Stimulated activated naive CD8-positive, alpha-beta T cell treated with anti-CD3 and anti-CD28 coated beads, Interleukin-15, amount 100 ng/mL, for 72 hours (primary cell): ENCODE data around the gene TSBP1.
"Not testable (repeated sequence)": the region's sequence is repeated elsewhere in the genome, so short reads cannot be mapped to it uniquely, and the experiment has no call there.

Source experiments
- ATAC-seq: fragments of 150-1000 bp; cut with Tn5 transposase; 2 replicates; pipeline ENCODE4 v1.10.0; 2021; ENCODE audit warnings: mild to moderate bottlenecking, moderate library complexity
- DNase-seq, 2 donors: peaks; one replicate each; pipeline ENCODE4 v3.0.0; 2021 to 2022
- H3K27ac Mint-ChIP-seq, 2 donors: one replicate each; pipeline ENCODE4 v1.8.0; 2022; ENCODE audit warnings: mild to moderate bottlenecking in 2 of 2, mixed read lengths in 2 of 2, moderate library complexity in 2 of 2
- H3K27me3 Mint-ChIP-seq: one replicate; pipeline ENCODE4 v1.8.0; 2022; ENCODE audit warnings: mixed read lengths
- H3K4me1 Mint-ChIP-seq: one replicate; pipeline ENCODE4 v1.8.0; 2022; ENCODE audit warnings: mild to moderate bottlenecking, mixed read lengths
- H3K4me3 Mint-ChIP-seq, 2 donors: one replicate each; pipeline ENCODE4 v1.8.0; 2022; ENCODE audit warnings: mild to moderate bottlenecking in 2 of 2, mixed read lengths in 2 of 2, moderate library complexity in 1 of 2
- H3K9me3 Mint-ChIP-seq, 2 donors: one replicate each; pipeline ENCODE4 v1.8.0; 2022; ENCODE audit warnings: mixed read lengths in 2 of 2

The TSBP1 gene

GRCh38 chr6:32329141-32329540, 42.6 kb downstream of the TSBP1 start:
- H3K9me3 Mint-ChIP-seq, result no peaks in the 10 kb centered on the region
- DNase-seq, result no peak
- no peak overlapping the region for H3K27ac Mint-ChIP-seq
- peaks cover 11% of the 10 kb centered on the region for H3K27me3 Mint-ChIP-seq
- H3K4me3 Mint-ChIP-seq, result no peak overlapping the region
- no peaks in the 10 kb centered on the region for H3K4me1 Mint-ChIP-seq
- ATAC-seq, result no peak

GRCh38 chr6:32327103-32327502, 44.6 kb downstream of the TSBP1 start:
- DNase-seq (no peak), ATAC-seq (no peak)
- peak overlapping the region in 1 of 2 donors; percentile 64 for H3K27ac Mint-ChIP-seq

GRCh38 chr6:32318501-32318900, 53.2 kb downstream of the TSBP1 start:
- DNase-seq, result no peak
- Mint-ChIP-seq H3K4me3 (no peak overlapping the region), H3K27me3 (no peaks in the 10 kb centered on the region), H3K9me3 (no peaks in the 10 kb centered on the region), H3K4me1 (no peaks in the 10 kb centered on the region), H3K27ac (no peak overlapping the region)
- ATAC-seq, result no peak

More at GRCh38 chr6:32327103-32327502, 44.6 kb downstream of the TSBP1 start:
- H3K4me1 Mint-ChIP-seq, result no peaks in the 10 kb centered on the region
- H3K9me3 Mint-ChIP-seq, result no peaks in the 10 kb centered on the region
- H3K27me3 Mint-ChIP-seq, result peaks cover 11% of the 10 kb centered on the region
- no peak overlapping the region for H3K4me3 Mint-ChIP-seq

GRCh38 chr6:32317541-32317940, 54.2 kb downstream of the TSBP1 start:
- Mint-ChIP-seq H3K27ac (no peak overlapping the region), H3K4me3 (no peak overlapping the region), H3K4me1 (no peaks in the 10 kb centered on the region), H3K27me3 (no peaks in the 10 kb centered on the region), H3K9me3 (no peaks in the 10 kb centered on the region)
- DNase-seq (no peak), ATAC-seq (no peak)

GRCh38 chr6:32313964-32314363, 57.7 kb downstream of the TSBP1 start:
- Mint-ChIP-seq H3K27me3 (no peaks in the 10 kb centered on the region), H3K9me3 (no peaks in the 10 kb centered on the region), H3K27ac (no peak overlapping the region), H3K4me3 (no peak overlapping the region), H3K4me1 (no peaks in the 10 kb centered on the region)
- no peak for ATAC-seq
- no peak for DNase-seq

- no peak for DNase-seq
- Mint-ChIP-seq H3K9me3 (no peaks in the 10 kb centered on the region), H3K4me3 (no peak overlapping the region), H3K27me3 (peaks cover 11% of the 10 kb centered on the region), H3K27ac (no peak overlapping the region), H3K4me1 (peaks cover 1% of the 10 kb centered on the region)
- ATAC-seq, result no peak
Observed at GRCh38 chr6:32298632-32299336, 72.9 kb downstream of the TSBP1 start.

GRCh38 chr6:32294980-32295379, 76.7 kb downstream of the TSBP1 start:
- DNase-seq, H3K4me3 Mint-ChIP-seq, H3K4me1 Mint-ChIP-seq, H3K27ac Mint-ChIP-seq, H3K9me3 Mint-ChIP-seq, ATAC-seq: not testable (repeated sequence)
- H3K27me3 Mint-ChIP-seq, result peaks cover 36% of the 10 kb centered on the region

GRCh38 chr6:32294566-32294965, 77.1 kb downstream of the TSBP1 start:
- H3K4me3 Mint-ChIP-seq, result no peak overlapping the region
- no peak for DNase-seq
- no peaks in the 10 kb centered on the region for H3K4me1 Mint-ChIP-seq
- no peak for ATAC-seq
- peaks cover 36% of the 10 kb centered on the region for H3K27me3 Mint-ChIP-seq
- no peaks in the 10 kb centered on the region for H3K9me3 Mint-ChIP-seq
- no peak overlapping the region for H3K27ac Mint-ChIP-seq

GRCh38 chr6:32293695-32294094, 78.0 kb downstream of the TSBP1 start:
- H3K9me3 Mint-ChIP-seq, result no peaks in the 10 kb centered on the region
- no peak overlapping the region for H3K27ac Mint-ChIP-seq
- no peak overlapping the region for H3K4me3 Mint-ChIP-seq
- DNase-seq (no peak), ATAC-seq (no peak)
- peaks cover 36% of the 10 kb centered on the region for H3K27me3 Mint-ChIP-seq
- H3K4me1 Mint-ChIP-seq, result no peaks in the 10 kb centered on the region

GRCh38 chr6:32291543-32291942, 80.2 kb downstream of the TSBP1 start:
- ATAC-seq, result no peak
- Mint-ChIP-seq H3K4me1 (no peaks in the 10 kb centered on the region), H3K27ac (no peak overlapping the region), H3K9me3 (no peaks in the 10 kb centered on the region), H3K27me3 (peaks cover 28% of the 10 kb centered on the region), H3K4me3 (no peak overlapping the region)
- no peak for DNase-seq

- H3K4me1 Mint-ChIP-seq, result no peaks in the 10 kb centered on the region
- H3K27ac Mint-ChIP-seq, result no peak overlapping the region
- no peaks in the 10 kb centered on the region for H3K9me3 Mint-ChIP-seq
- H3K27me3 Mint-ChIP-seq, result peaks cover 28% of the 10 kb centered on the region
- no peak for ATAC-seq
- H3K4me3 Mint-ChIP-seq, result no peak overlapping the region
- no peak for DNase-seq
Observed at GRCh38 chr6:32290886-32291450, 80.7 kb downstream of the TSBP1 start.

- H3K9me3 Mint-ChIP-seq, result no peaks in the 10 kb centered on the region
- peaks cover 21% of the 10 kb centered on the region for H3K27me3 Mint-ChIP-seq
- H3K27ac Mint-ChIP-seq, result no peak overlapping the region
Observed at GRCh38 chr6:32288426-32288825, 83.3 kb downstream of the TSBP1 start.

GRCh38 chr6:32273801-32274577, 97.7 kb downstream of the TSBP1 start:
- H3K27me3 Mint-ChIP-seq, H3K9me3 Mint-ChIP-seq, H3K27ac Mint-ChIP-seq, ATAC-seq, H3K4me3 Mint-ChIP-seq, DNase-seq: not testable (repeated sequence)
- peaks cover 32% of the 10 kb centered on the region for H3K4me1 Mint-ChIP-seq

More at GRCh38 chr6:32288426-32288825, 83.3 kb downstream of the TSBP1 start:
- ATAC-seq (no peak), DNase-seq (no peak)
- Mint-ChIP-seq H3K4me3 (no peak overlapping the region), H3K4me1 (no peaks in the 10 kb centered on the region)

GRCh38 chr6:32271429-32271828, 100.3 kb downstream of the TSBP1 start:
- Mint-ChIP-seq H3K9me3 (no peaks in the 10 kb centered on the region), H3K4me1 (peaks cover 32% of the 10 kb centered on the region), H3K4me3 (no peak overlapping the region), H3K27ac (peak overlapping the region in 1 of 2 donors; percentile 17), H3K27me3 (no peaks in the 10 kb centered on the region)
- ATAC-seq (no peak), DNase-seq (no peak)

GRCh38 chr6:32268459-32268858, 103.2 kb downstream of the TSBP1 start:
- not testable (repeated sequence) for ATAC-seq, H3K27me3 Mint-ChIP-seq, H3K4me3 Mint-ChIP-seq, H3K27ac Mint-ChIP-seq, H3K9me3 Mint-ChIP-seq, DNase-seq
- peaks cover 28% of the 10 kb centered on the region for H3K4me1 Mint-ChIP-seq

GRCh38 chr6:32267035-32267434, 104.7 kb downstream of the TSBP1 start:
- H3K4me3 Mint-ChIP-seq, result no peak overlapping the region
- H3K27me3 Mint-ChIP-seq, result peaks cover 7% of the 10 kb centered on the region
- no peaks in the 10 kb centered on the region for H3K9me3 Mint-ChIP-seq
- no peak for ATAC-seq
- no peak for DNase-seq
- H3K27ac Mint-ChIP-seq, result no peak overlapping the region
- H3K4me1 Mint-ChIP-seq, result peaks cover 15% of the 10 kb centered on the region
